ENCODE data around the gene SHCBP1L.

DNA sequence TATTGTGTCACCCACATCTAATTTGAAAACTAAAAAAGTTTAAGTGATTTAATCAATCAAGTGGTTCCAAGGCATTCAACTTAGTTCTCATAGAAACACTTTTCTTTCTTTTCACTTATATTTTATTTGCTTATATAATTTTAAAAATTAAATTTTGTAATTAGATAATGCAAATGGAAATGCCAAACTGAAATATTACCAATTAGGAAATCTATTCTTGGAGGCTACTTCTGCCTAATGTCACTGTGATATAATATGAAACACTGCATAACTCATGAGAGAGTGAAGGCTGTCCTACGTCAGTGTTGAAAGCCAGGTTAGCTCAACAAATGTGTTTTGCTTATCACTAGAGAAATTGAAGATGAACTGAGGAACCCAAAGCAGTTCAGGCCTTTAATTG lies 18.3 kb upstream of the SHCBP1L start:
- no peak for TF ChIP-seq SMC3 (conservative IDR thresholded peaks at IDR 0.05; ENCODE audit: insufficient read depth, low read depth, low read length)
- TF ChIP-seq L3MBTL2 (IDR thresholded peaks at IDR 0.05) = no peak
- TF ChIP-seq TAF1 (IDR thresholded peaks at IDR 0.05; ENCODE audit: control insufficient read depth, extremely low read depth, insufficient read depth, low read length, severe bottlenecking) = no peak
- no peak for TF ChIP-seq NEUROD1 (IDR thresholded peaks at IDR 0.05; ENCODE audit: borderline replicate concordance, low read depth, low read length, partially characterized antibody)
- no peak for TF ChIP-seq HNRNPL (IDR thresholded peaks at IDR 0.05; ENCODE audit: low read depth, low read length)
- no peak for TF ChIP-seq CBX3 (IDR thresholded peaks at IDR 0.05; ENCODE audit: borderline replicate concordance in 1 of 2, low read length in 2 of 2)

Measured in K562 (cell line).